ENCODE results near the gene MASP1. TPM values are rescaled to one million over a fixed set of nuclear protein-coding genes. Genes with fewer than 3 reads are reported as not detected.

The MASP1 gene
- total RNA-seq, 6 experiments from 2014 or later: 84.6 to 146 (median 114) TPM

DNA sequence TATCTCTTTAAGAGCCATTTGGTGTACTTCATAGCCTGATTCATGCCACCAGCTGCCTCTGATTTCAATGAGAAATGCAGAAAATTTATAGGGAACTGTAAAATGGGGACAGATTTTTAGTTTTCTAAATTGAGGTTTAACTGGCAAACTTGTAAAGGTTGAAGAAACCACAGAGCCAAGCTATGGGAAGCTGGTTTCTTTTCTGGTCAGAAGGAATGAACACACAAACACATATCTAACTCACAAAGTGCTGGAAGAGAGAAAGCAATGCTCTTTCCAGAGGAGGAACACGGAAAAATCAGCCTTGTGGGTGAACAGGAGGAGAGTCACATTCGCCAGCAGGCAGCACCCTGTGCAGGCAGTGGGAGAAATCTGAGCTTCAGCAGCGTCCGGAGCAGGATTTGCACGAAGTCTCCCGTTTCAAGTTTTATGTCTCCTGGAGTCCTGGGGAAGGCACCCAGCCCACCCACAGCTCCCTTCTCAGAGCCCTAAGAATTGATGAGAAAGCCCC, 481 bp downstream of the MASP1 start:
- Histone ChIP-seq H3K4me3 (peak overlapping the region; percentile 53 to 69 (median 61)), H3K27ac (peak overlapping the region; percentile 91 to 98 (median 96)), H3K4me1 (peaks cover 0 to 43% (median 21%) of the 10 kb centered on the region in 4 donors), H3K27me3 (no peaks in the 10 kb centered on the region), H3K36me3 (no peaks in the 10 kb centered on the region), H3K9me3 (no peaks in the 10 kb centered on the region)
- WGBS (ENCODE audit: insufficient coverage, low coverage, low lambda C conversion rate, missing lambda C conversion rate): 0% methylated on average over 1 of the region's 6 CpGs
- no peak for DNase-seq
- peak; percentile 1 to 32 (median 9) for ATAC-seq
- TF ChIP-seq POLR2A (IDR thresholded peaks at IDR 0.05): no peak
- no peak for TF ChIP-seq CTCF (IDR thresholded peaks at IDR 0.05)
- intact Hi-C loops (cut with DNase I): no loop called here

- ATAC-seq (peak in 1 of 4 donors; percentile 0), DNase-seq (no peak)
- intact Hi-C loops (cut with DNase I): no loop called here
- Histone ChIP-seq H3K36me3 (peaks cover 0 to 3% (median 0%) of the 10 kb centered on the region in 4 donors), H3K4me1 (peaks cover 0 to 43% (median 21%) of the 10 kb centered on the region in 4 donors), H3K4me3 (peak overlapping the region; percentile 53 to 69 (median 61)), H3K9me3 (no peaks in the 10 kb centered on the region), H3K27me3 (no peaks in the 10 kb centered on the region), H3K27ac (peak overlapping the region; percentile 91 to 98 (median 96))
- no peak for TF ChIP-seq POLR2A (IDR thresholded peaks at IDR 0.05)
- no peak for TF ChIP-seq CTCF (IDR thresholded peaks at IDR 0.05)
- 5% methylated on average over 1 of the region's 1 CpG for WGBS (ENCODE audit: insufficient coverage, low coverage, low lambda C conversion rate, missing lambda C conversion rate)
Observed at GRCh38 chr3:187290503-187290902, 1.0 kb downstream of the MASP1 start.

- DNase-seq (no peak), ATAC-seq (no peak)
- H3K9me3 ChIP-seq: no peaks in the 10 kb centered on the region
- H3K27me3 ChIP-seq: no peaks in the 10 kb centered on the region
- peaks cover 0 to 17% (median 4%) of the 10 kb centered on the region in 4 donors for H3K36me3 ChIP-seq
- TF ChIP-seq CTCF (IDR thresholded peaks at IDR 0.05) (no peak), POLR2A (IDR thresholded peaks at IDR 0.05) (peak; percentile 3)
- H3K27ac ChIP-seq: peak overlapping the region; percentile 91 to 98 (median 96)
- intact Hi-C loops (cut with DNase I): no loop called here
- WGBS (ENCODE audit: insufficient coverage, low coverage, low lambda C conversion rate, missing lambda C conversion rate): 14% methylated on average over 13 of the region's 14 CpGs
- H3K4me1 ChIP-seq: peaks cover 0 to 45% (median 17%) of the 10 kb centered on the region in 4 donors
- H3K4me3 ChIP-seq: peak overlapping the region; percentile 53 to 69 (median 61)
Observed at GRCh38 chr3:187288855-187289605, 2.5 kb downstream of the MASP1 start.

- Histone ChIP-seq H3K9me3 (no peaks in the 10 kb centered on the region), H3K27me3 (no peaks in the 10 kb centered on the region), H3K4me1 (peaks cover 0 to 37% (median 14%) of the 10 kb centered on the region in 4 donors), H3K27ac (peak overlapping the region; percentile 91 to 98 (median 96)), H3K36me3 (peaks cover 0 to 24% (median 4%) of the 10 kb centered on the region in 4 donors), H3K4me3 (peak overlapping the region; percentile 53 to 69 (median 61))
- peak; percentile 30 to 45 (median 36) for ATAC-seq
- intact Hi-C loops (cut with DNase I): no loop called here
- peak; percentile 85 for TF ChIP-seq POLR2A (IDR thresholded peaks at IDR 0.05)
- no peak for TF ChIP-seq CTCF (IDR thresholded peaks at IDR 0.05)
- WGBS (ENCODE audit: insufficient coverage, low coverage, low lambda C conversion rate, missing lambda C conversion rate): 5% methylated on average over 7 of the region's 8 CpGs
- DNase-seq: peak; percentile 63 to 75 (median 71)
Observed at GRCh38 chr3:187288131-187288854, 3.2 kb downstream of the MASP1 start.
